GM23248 (cell line): Measurements from ENCODE around the gene RAB3IP. TPM values are rescaled to one million over a fixed set of nuclear protein-coding genes. Genes with fewer than 3 reads are reported as not detected.

Experiments used
- DNase-seq: peaks from one replicate; pipeline ENCODE4 v3.0.0-alpha.2; 2015
- H2AFZ ChIP-seq: fragments of 200-600 bp; sonication (generic); 2 replicates; pipeline ENCODE4 v1.6.1; 2016; ENCODE audit warnings: antibody characterized with exemption
- H3F3A ChIP-seq: fragments of 200-600 bp; sonication (generic); 2 replicates; pipeline ENCODE4 v1.6.1; 2016; ENCODE audit warnings: mild to moderate bottlenecking, antibody characterized with exemption, mixed run types; ENCODE audit not compliant: insufficient read depth
- H3K27ac ChIP-seq: fragments of 200-600 bp; sonication (generic); 2 replicates; pipeline ENCODE4 v1.5.1; 2016; ENCODE audit warnings: mild to moderate bottlenecking
- H3K27me3 ChIP-seq: fragments of 200-600 bp; sonication (generic); replicated peaks from 2 replicates; pipeline ENCODE4 v1.6.1; 2016; ENCODE audit warnings: mild to moderate bottlenecking; ENCODE audit not compliant: insufficient read depth
- H3K36me3 ChIP-seq: fragments of 200-600 bp; sonication (generic); 2 replicates; pipeline ENCODE4 v1.6.1; 2016; ENCODE audit warnings: low read depth, mild to moderate bottlenecking
- H3K4me1 ChIP-seq: fragments of 200-600 bp; sonication (generic); 2 replicates; pipeline ENCODE4 v1.6.1; 2016; ENCODE audit warnings: mild to moderate bottlenecking; ENCODE audit not compliant: insufficient read depth
- H3K4me2 ChIP-seq: fragments of 200-600 bp; sonication (generic); one replicate; pipeline ENCODE4 v1.6.1; 2016; ENCODE audit warnings: mild to moderate bottlenecking; ENCODE audit not compliant: unreplicated experiment
- H3K4me3 ChIP-seq: fragments of 200-600 bp; sonication (generic); 2 replicates; pipeline ENCODE4 v1.5.1; 2016; ENCODE audit warnings: mild to moderate bottlenecking
- H3K79me2 ChIP-seq: fragments of 200-600 bp; sonication (generic); 2 replicates; pipeline ENCODE4 v1.6.1; 2016; ENCODE audit warnings: mild to moderate bottlenecking; ENCODE audit not compliant: insufficient read depth
- H3K9ac ChIP-seq: fragments of 200-600 bp; sonication (generic); 2 replicates; pipeline ENCODE4 v1.6.1; 2016; ENCODE audit warnings: mild to moderate bottlenecking
- H3K9me2 ChIP-seq: fragments of 200-600 bp; sonication (generic); 2 replicates; pipeline ENCODE4 v1.6.1; 2016; ENCODE audit warnings: mixed run types, mild to moderate bottlenecking, moderate library complexity; ENCODE audit not compliant: insufficient read depth
- H3K9me3 ChIP-seq: fragments of 200-600 bp; sonication (generic); one replicate; pipeline ENCODE4 v1.6.1; 2017; ENCODE audit warnings: low read depth
- H4K20me1 ChIP-seq: fragments of 200-600 bp; sonication (generic); 2 replicates; pipeline ENCODE4 v1.6.0; 2016; ENCODE audit not compliant: insufficient read depth
- EZH2 ChIP-seq: fragments of 200-600 bp; sonication (generic); IDR thresholded peaks from 2 replicates; pipeline ENCODE4 v1.6.1; 2018; ENCODE audit warnings: antibody characterized with exemption, mild to moderate bottlenecking; ENCODE audit not compliant: insufficient read depth, poor library complexity, severe bottlenecking
- EZH2phosphoT487 ChIP-seq: fragments of 200-600 bp; sonication (generic); IDR thresholded peaks from 2 replicates; pipeline ENCODE4 v1.6.1; 2018; ENCODE audit warnings: antibody characterized with exemption, moderate library complexity, mild to moderate bottlenecking, low read depth; ENCODE audit not compliant: insufficient read depth
- WGBS, 2 experiments: methylation state at CpG; one replicate each; pipeline ENCODE4 v1.1.6; 2015 to 2017; ENCODE audit warnings: low lambda C conversion rate in 2 of 2, low coverage in 1 of 2; ENCODE audit errors: missing lambda C conversion rate in 2 of 2; 5-methylcytosine and 5-hydroxymethylcytosine counted together
- in situ Hi-C: fragments of 300-500 bp; cut with MboI; formaldehyde crosslinking; loops from 2 replicates; pipeline ENCODE4 v1.15.0; 2020
- polyA plus RNA-seq: library from polyadenylated mRNA; unstranded; fragments of >200 nt; fragmentation: Nextera tagmentation; extraction: Ambion mirVana; gene quantifications from 2 replicates; pipeline ENCODE4 v1.2.1, GENCODE V29; 2016
- total RNA-seq: library from RNA; depleted of rRNA; stranded (reverse); fragments of >200 nt; shearing (Covaris generic); gene quantifications from 2 replicates; pipeline ENCODE4 v1.2.3, GENCODE V29; 2014

RAB3IP gene
- total and polyA plus RNA-seq, 2 experiments from 2014 or later: 2.5 to 3.6 TPM

DNA sequence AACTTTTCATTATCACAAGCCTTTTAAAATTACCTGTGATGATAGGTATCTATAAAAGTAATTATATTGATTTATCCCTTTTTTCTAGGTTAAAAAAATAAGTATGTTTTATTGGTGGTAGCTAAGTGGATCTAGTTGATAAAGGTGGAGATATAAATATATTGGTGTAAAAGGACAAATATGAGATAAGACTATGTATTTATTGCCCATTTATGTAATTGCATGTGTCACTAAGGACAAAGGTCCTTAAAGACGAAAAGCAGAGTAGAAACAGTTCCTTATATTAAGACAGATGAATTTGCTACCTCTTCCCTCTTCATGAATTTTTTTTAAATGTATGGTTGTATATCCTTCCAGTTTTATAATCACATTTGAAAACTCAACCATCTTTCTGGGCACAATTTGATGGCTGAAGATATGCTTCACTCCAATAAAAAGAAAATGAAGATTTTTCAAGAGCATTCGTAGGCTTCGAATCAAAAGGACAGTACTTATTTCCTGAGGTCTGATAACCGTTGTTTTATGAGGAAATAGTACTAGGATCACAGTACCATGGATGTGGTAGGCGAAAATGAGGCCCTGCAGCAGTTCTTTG, 86.4 kb downstream of the RAB3IP start, which contains the start of gene MYRFL:
Gene MYRFL, plus strand, starts transcription at position 262 of the 595 bp plus-strand sequence. Its CDS starts 291 bp downstream, at position 553.
- TF ChIP-seq EZH2: no peak
- no peak for TF ChIP-seq EZH2phosphoT487
- Histone ChIP-seq H3K27ac (no peak within 1 kb of the TSS), H2AFZ (no peak within 1 kb of the TSS), H3K9me2 (no peaks in the 10 kb centered on the region), H3K4me3 (no peak within 1 kb of the TSS), H3K9me3 (no peaks in the 10 kb centered on the region), H3K36me3 (no peaks in the 10 kb centered on the region), H3K4me2 (no peak within 1 kb of the TSS), H4K20me1 (no peaks in the 10 kb centered on the region), H3K4me1 (no peaks in the 10 kb centered on the region; the same call in 1 of the 2 replicates), H3K79me2 (no peaks in the 10 kb centered on the region), H3K27me3 (peaks cover 11% of the 10 kb centered on the region), H3F3A (no peaks in the 10 kb centered on the region), H3K9ac (no peak within 1 kb of the TSS)
- in situ Hi-C loops: no loop called here
- WGBS, 2 experiments: 57 to 58% methylated on average over 5 of the region's 5 CpGs
- no peak for DNase-seq

DNA sequence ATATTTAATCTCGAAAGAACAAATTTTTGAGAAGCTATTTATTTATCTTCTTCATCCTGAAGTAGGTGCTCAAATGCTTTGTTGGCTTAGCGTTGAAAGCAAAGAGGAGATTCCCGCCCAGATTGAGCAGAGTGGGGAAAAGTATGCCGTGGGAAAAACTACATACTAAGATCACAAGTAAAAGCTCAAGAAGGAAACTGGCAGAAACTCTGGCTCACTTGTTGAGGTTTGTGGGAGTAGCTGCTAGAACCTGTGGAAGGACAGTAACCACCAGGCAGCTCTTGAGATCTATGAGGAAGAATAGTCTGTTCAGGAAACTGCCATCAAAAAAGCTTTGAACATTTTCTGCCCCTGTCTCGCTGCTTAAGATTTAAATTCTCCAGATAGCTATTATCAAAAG, 90.2 kb downstream of the RAB3IP start:
- Histone ChIP-seq H3K79me2 (no peaks in the 10 kb centered on the region), H3K27me3 (peaks cover 15% of the 10 kb centered on the region), H3K9me2 (no peaks in the 10 kb centered on the region), H3F3A (no peaks in the 10 kb centered on the region), H3K4me2 (no peak overlapping the region), H2AFZ (no peak overlapping the region), H3K27ac (no peak overlapping the region), H3K9ac (no peak overlapping the region), H4K20me1 (no peaks in the 10 kb centered on the region), H3K36me3 (no peaks in the 10 kb centered on the region), H3K4me1 (no peaks in the 10 kb centered on the region), H3K9me3 (no peaks in the 10 kb centered on the region), H3K4me3 (no peak overlapping the region)
- DNase-seq: no peak
- 8 to 12% methylated on average over 5 of the region's 5 CpGs for WGBS, 2 experiments
- in situ Hi-C loops: no loop called here
- TF ChIP-seq EZH2phosphoT487 (no peak), EZH2 (no peak)

DNA sequence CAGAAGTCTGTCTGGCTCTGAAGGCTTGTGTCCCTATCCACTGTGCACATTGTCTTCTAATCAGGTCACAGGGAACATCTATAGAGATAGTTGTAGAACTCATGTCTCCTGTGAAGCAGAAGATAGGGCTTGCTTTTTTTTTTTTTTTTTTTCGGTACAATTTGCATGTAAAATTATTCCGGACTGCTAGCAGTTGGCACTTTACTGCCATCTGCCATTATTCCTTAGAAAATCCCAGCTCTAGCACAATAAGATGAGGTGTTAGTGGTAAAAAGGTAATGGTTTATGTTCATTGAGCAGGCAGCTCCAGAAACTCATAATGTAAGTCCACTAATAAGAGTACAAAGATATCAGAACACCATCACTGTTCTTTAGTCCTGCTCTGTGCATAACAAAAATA, 95.0 kb downstream of the RAB3IP start:
- no peaks in the 10 kb centered on the region for H3K79me2 ChIP-seq
- in situ Hi-C loops: no loop called here
- H3K4me3 ChIP-seq: no peak overlapping the region
- no peaks in the 10 kb centered on the region for H3K9me3 ChIP-seq
- H3K4me1 ChIP-seq: no peaks in the 10 kb centered on the region
- 55 to 89% methylated on average over 2 of the region's 2 CpGs for WGBS, 2 experiments
- no peak for TF ChIP-seq EZH2phosphoT487
- no peak for TF ChIP-seq EZH2
- H4K20me1 ChIP-seq: no peaks in the 10 kb centered on the region
- H3K4me2 ChIP-seq: no peak overlapping the region
- H3K9ac ChIP-seq: no peak overlapping the region
- H3K27me3 ChIP-seq: peaks cover 21% of the 10 kb centered on the region
- no peak overlapping the region for H2AFZ ChIP-seq
- no peaks in the 10 kb centered on the region for H3K9me2 ChIP-seq
- H3K27ac ChIP-seq: no peak overlapping the region
- DNase-seq: no peak
- H3K36me3 ChIP-seq: no peaks in the 10 kb centered on the region
- H3F3A ChIP-seq: no peaks in the 10 kb centered on the region

DNA sequence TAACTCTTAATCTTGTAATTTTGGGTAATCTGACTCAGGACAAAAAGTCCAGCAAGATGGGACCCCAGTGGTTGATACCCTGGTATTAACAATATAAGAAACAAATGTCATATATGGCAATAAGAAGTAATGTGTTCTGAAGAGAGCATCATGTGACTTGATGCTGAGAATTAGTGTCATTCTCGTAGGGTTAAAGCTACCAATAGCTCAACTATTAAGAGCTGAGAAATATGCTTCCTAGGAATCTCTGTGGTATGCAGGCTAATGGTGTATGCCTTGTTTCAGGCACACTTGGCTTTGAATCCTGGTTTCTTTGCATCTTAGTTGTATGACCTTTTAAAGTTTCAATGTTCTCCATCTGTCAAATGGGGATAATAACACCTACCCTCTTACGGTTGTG, 95.5 kb downstream of the RAB3IP start:
- in situ Hi-C loops: no loop called here

More for the DNA sequence above, 95.5 kb downstream of the RAB3IP start:
- Histone ChIP-seq H3K9me3 (no peaks in the 10 kb centered on the region), H3K36me3 (no peaks in the 10 kb centered on the region), H3K79me2 (no peaks in the 10 kb centered on the region), H3K9ac (no peak overlapping the region), H3K4me2 (no peak overlapping the region), H3K27me3 (peaks cover 18% of the 10 kb centered on the region), H3K4me1 (no peaks in the 10 kb centered on the region), H3F3A (no peaks in the 10 kb centered on the region), H3K27ac (no peak overlapping the region), H2AFZ (no peak overlapping the region), H3K4me3 (no peak overlapping the region), H3K9me2 (no peaks in the 10 kb centered on the region), H4K20me1 (no peaks in the 10 kb centered on the region)
- 40 to 44% methylated on average over 2 of the region's 2 CpGs for WGBS, 2 experiments
- DNase-seq: no peak
- TF ChIP-seq EZH2phosphoT487: no peak
- TF ChIP-seq EZH2: no peak
